PC-9 (cell line): ENCODE results near the gene SMIM1. TPM values are rescaled to one million over a fixed set of nuclear protein-coding genes. Genes with fewer than 3 reads are reported as not detected.
"Not testable (repeated sequence)": the region's sequence is repeated elsewhere in the genome, so short reads cannot be mapped to it uniquely, and the experiment has no call there.

Experiments
- BruUV-seq: library from RNA; stranded (reverse); fragments of 400-500 nt; replicated peaks from 2 replicates; lab custom pipeline; 2021; lab: Mats Ljungman, UMichigan
- CTCF ChIA-PET: fragments of 300-600 bp; sonication (Branson Sonifier 250); formaldehyde crosslinking; loops from one replicate; lab custom pipeline; 2022; ENCODE audit warnings: antibody characterized with exemption; lab: Charles Lee
- POLR2A ChIA-PET: fragments of 300-600 bp; sonication (Branson Sonifier 250); formaldehyde crosslinking; loops from one replicate; lab custom pipeline; 2022; ENCODE audit warnings: antibody characterized with exemption; ENCODE audit not compliant: unreplicated experiment; lab: Charles Lee
- DNase-seq, 2 experiments: peaks; one replicate each; pipeline versions ENCODE4 v3.0.0 to v3.0.0-alpha.2; 2015 to 2022; ENCODE audit warnings: mixed read lengths in 1 of 2
- H2AFZ ChIP-seq: fragments of 200-600 bp; sonication (generic); 2 replicates; pipeline ENCODE4 v1.8.1; 2017; ENCODE audit warnings: antibody characterized with exemption
- H3F3A ChIP-seq: fragments of 200-600 bp; sonication (generic); 2 replicates; pipeline ENCODE4 v1.8.1; 2017; ENCODE audit warnings: antibody characterized with exemption, mild to moderate bottlenecking, low read depth; ENCODE audit not compliant: insufficient read depth
- H3K27ac ChIP-seq: fragments of 200-600 bp; sonication (generic); 2 replicates; pipeline ENCODE4 v1.6.1; 2016; ENCODE audit warnings: mixed run types
- H3K27me3 ChIP-seq: fragments of 200-600 bp; sonication (generic); 2 replicates; pipeline ENCODE4 v1.6.1; 2016; ENCODE audit warnings: low read depth, mixed run types; ENCODE audit not compliant: insufficient read depth
- H3K36me3 ChIP-seq: fragments of 200-600 bp; sonication (generic); 2 replicates; pipeline ENCODE4 v1.6.1; 2016; ENCODE audit warnings: low read depth, mixed run types
- H3K4me1 ChIP-seq: fragments of 200-600 bp; sonication (generic); replicated peaks from 2 replicates; pipeline ENCODE4 v1.6.1; 2016; ENCODE audit warnings: mixed run types; ENCODE audit not compliant: insufficient read depth
- H3K4me2 ChIP-seq: fragments of 200-600 bp; sonication (generic); 2 replicates; pipeline ENCODE4 v1.6.1; 2017; ENCODE audit warnings: mixed run types
- H3K4me3 ChIP-seq: fragments of 200-600 bp; sonication (generic); 2 replicates; pipeline ENCODE4 v1.6.1; 2016; ENCODE audit warnings: mixed run types
- H3K79me2 ChIP-seq: fragments of 200-600 bp; sonication (generic); 2 replicates; pipeline ENCODE4 v1.6.1; 2017; ENCODE audit warnings: low read depth, mixed run types
- H3K9me2 ChIP-seq: fragments of 200-600 bp; sonication (generic); 2 replicates; pipeline ENCODE4 v1.8.1; 2017; ENCODE audit warnings: mild to moderate bottlenecking; ENCODE audit not compliant: insufficient read depth
- H3K9me3 ChIP-seq: fragments of 200-600 bp; sonication (generic); 2 replicates; pipeline ENCODE4 v1.8.1; 2016; ENCODE audit warnings: low read depth; ENCODE audit not compliant: insufficient read depth
- H4K20me1 ChIP-seq: fragments of 200-600 bp; sonication (generic); 2 replicates; pipeline ENCODE4 v1.8.1; 2017; ENCODE audit not compliant: insufficient read depth
- CTCF ChIP-seq: fragments of 200-600 bp; sonication (generic); conservative IDR thresholded peaks from 2 replicates; pipeline ENCODE4 v1.6.1; 2017; ENCODE audit warnings: mixed run types, antibody characterized with exemption, mild to moderate bottlenecking, moderate library complexity
- EZH2 ChIP-seq: fragments of 200-600 bp; sonication (generic); IDR thresholded peaks from 2 replicates; pipeline ENCODE4 v1.8.0; 2017; ENCODE audit warnings: antibody characterized with exemption, low read depth
- intact Hi-C: fragments of 100-400 bp; cut with micrococcal nuclease; formaldehyde crosslinking; loops from one replicate; pipeline ENCODE4 v1.10.0; 2022; ENCODE audit not compliant: unreplicated experiment
- total RNA-seq: library from RNA; stranded (reverse); gene quantifications from 2 replicates; pipeline ENCODE4 v1.2.3, GENCODE V29; 2021

Gene SMIM1
- total RNA-seq, 1 experiment from 2014 or later, result 5.9 TPM

GRCh38 chr1:3807769-3808168 lies 35.2 kb downstream of the SMIM1 start:
- Histone ChIP-seq H3K27me3 (peaks cover 17% of the 10 kb centered on the region; the same call in 1 of the 2 replicates), H2AFZ (no peak overlapping the region), H3K4me3 (no peak overlapping the region), H3K79me2 (no peaks in the 10 kb centered on the region), H3K9me3 (no peaks in the 10 kb centered on the region; the same call in 1 of the 2 replicates), H3K9me2 (no peaks in the 10 kb centered on the region), H3K27ac (no peak overlapping the region), H3F3A (peaks cover 14% of the 10 kb centered on the region; the same call in 1 of the 2 replicates), H3K36me3 (no peaks in the 10 kb centered on the region), H3K4me2 (no peak overlapping the region), H4K20me1 (no peaks in the 10 kb centered on the region), H3K4me1 (no peaks in the 10 kb centered on the region)
- DNase-seq, result no peak
- no TSS peak for BruUV-seq
- no peak for TF ChIP-seq CTCF
- TF ChIP-seq EZH2, result no peak
- POLR2A ChIA-PET, result no interaction called here
- intact Hi-C loops, result no loop called here
- CTCF ChIA-PET, result no interaction called here

GRCh38 chr1:3809680-3810079 lies 37.1 kb downstream of the SMIM1 start:
- TF ChIP-seq CTCF, result no peak
- no peak for TF ChIP-seq EZH2
- BruUV-seq, result no TSS peak
- Histone ChIP-seq H3K27me3 (no peaks in the 10 kb centered on the region), H3K27ac (no peak overlapping the region), H3F3A (peaks cover 14% of the 10 kb centered on the region; the same call in 1 of the 2 replicates), H3K4me2 (no peak overlapping the region), H3K9me2 (no peaks in the 10 kb centered on the region), H3K4me3 (no peak overlapping the region), H3K36me3 (no peaks in the 10 kb centered on the region), H3K4me1 (no peaks in the 10 kb centered on the region), H3K9me3 (no peaks in the 10 kb centered on the region; the same call in 1 of the 2 replicates), H3K79me2 (no peaks in the 10 kb centered on the region), H2AFZ (no peak overlapping the region), H4K20me1 (no peaks in the 10 kb centered on the region)
- intact Hi-C loops, result no loop called here
- POLR2A ChIA-PET, result no interaction called here
- DNase-seq, result no peak
- CTCF ChIA-PET, result no interaction called here

- POLR2A ChIA-PET, intact Hi-C loops, H2AFZ ChIP-seq, H3K4me3 ChIP-seq, H4K20me1 ChIP-seq, H3K27ac ChIP-seq, H3K4me2 ChIP-seq, DNase-seq, H3K27me3 ChIP-seq, H3K4me1 ChIP-seq, BruUV-seq, H3K79me2 ChIP-seq, H3K9me3 ChIP-seq, H3K9me2 ChIP-seq, H3K36me3 ChIP-seq, CTCF ChIA-PET: not testable (repeated sequence)
- peaks cover 14% of the 10 kb centered on the region; the same call in 1 of the 2 replicates for H3F3A ChIP-seq
Observed at GRCh38 chr1:3810149-3810761, 37.7 kb downstream of the SMIM1 start.

GRCh38 chr1:3811595-3811911 lies 39.0 kb downstream of the SMIM1 start:
- peak overlapping the region; percentile 10; the same call in 1 of the 2 replicates for H3K4me2 ChIP-seq
- no peak overlapping the region for H3K27ac ChIP-seq
- CTCF ChIA-PET, result no interaction called here
- H4K20me1 ChIP-seq, result no peaks in the 10 kb centered on the region
- no peaks in the 10 kb centered on the region for H3K79me2 ChIP-seq
- H3F3A ChIP-seq, result peaks cover 14% of the 10 kb centered on the region; the same call in 1 of the 2 replicates
- POLR2A ChIA-PET, result no interaction called here
- H3K9me3 ChIP-seq, result no peaks in the 10 kb centered on the region; the same call in 1 of the 2 replicates
- no peak overlapping the region for H2AFZ ChIP-seq
- H3K4me3 ChIP-seq, result no peak overlapping the region
- intact Hi-C loops, result no loop called here
- no peaks in the 10 kb centered on the region for H3K9me2 ChIP-seq
- no peaks in the 10 kb centered on the region for H3K4me1 ChIP-seq
- H3K36me3 ChIP-seq, result no peaks in the 10 kb centered on the region
- TF ChIP-seq EZH2 (no peak), CTCF (no peak)
- DNase-seq, result no peak
- BruUV-seq, result no TSS peak
- H3K27me3 ChIP-seq, result no peaks in the 10 kb centered on the region
